Stimulated activated CD8-positive, alpha-beta memory T cell treated with anti-CD3 and anti-CD28 coated beads, Interleukin-7, amount 100 ng/mL, for 24 hours (primary cell): ENCODE data around the gene NCDN.
"Not testable (repeated sequence)": the region's sequence is repeated elsewhere in the genome, so short reads cannot be mapped to it uniquely, and the experiment has no call there.

Experiments
- DNase-seq: peaks from one replicate; pipeline ENCODE4 v3.0.0-alpha.2; 2020; ENCODE audit warnings: low read depth

NCDN gene

DNA sequence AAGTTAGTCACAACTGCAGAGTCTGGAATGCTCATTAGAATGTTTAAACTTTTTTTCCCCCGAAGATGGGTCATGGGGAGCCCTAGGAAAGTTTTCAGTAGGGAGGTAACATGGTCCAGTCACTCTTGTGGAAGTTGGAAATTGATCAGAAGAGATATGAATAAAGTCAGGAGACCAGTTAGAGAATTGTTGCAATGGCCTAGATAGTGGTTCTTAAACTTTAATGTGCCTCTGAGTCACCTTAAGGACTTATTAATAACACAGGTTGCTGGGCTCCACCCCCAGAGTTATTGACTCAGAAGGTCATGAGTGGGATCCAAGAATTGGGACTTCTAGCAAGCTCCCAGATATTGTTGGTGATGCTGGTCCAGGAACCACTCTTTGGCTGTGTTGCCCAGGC, 12.3 kb downstream of the NCDN start:
- no peak for DNase-seq

DNA sequence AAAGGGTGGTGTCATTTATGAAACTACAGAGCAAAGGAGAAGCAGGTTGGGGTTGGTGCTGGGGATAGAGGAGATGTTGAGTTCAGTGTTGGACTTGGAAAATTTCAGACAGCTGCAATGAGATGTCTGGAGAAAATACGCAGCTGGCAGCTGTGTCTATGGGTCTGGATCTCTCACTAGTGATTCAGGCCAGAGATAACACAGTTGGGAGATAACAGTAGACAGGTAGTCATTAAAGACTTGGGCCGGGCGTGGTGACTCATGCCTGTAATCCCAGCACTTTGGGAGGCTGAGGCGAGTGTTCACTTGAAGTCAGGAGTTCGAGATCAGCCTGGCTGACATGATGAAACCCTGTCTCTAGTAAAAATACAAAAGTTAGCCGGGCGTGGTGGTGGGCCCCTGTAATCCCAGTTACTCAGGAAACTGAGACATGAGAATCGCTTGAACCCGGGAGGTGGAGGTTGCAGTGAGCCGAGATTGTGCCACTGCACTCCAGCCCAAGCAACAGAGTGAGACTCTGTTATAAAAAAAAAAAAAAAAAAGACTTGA, 13.1 kb downstream of the NCDN start:
- no peak for DNase-seq

DNA sequence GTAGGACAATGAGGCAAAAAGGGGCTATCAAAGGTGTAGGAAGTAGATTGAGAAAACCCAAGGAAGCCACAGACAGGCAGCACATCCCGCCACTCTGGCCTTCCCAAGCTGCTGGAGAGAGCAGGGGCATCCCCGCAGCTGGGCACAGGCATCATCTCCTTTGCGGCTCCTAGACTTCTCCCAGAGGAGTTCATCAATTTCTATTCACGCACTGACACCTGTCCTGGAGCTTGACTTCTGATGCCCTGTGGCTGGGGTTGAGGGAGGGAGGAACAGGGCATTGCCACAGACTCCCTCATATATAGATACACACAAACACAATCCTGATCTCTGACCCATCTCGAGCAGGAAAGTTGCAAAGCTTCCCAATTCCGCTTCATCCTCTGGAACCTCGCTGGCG, 13.7 kb downstream of the NCDN start:
- DNase-seq, result no peak

DNA sequence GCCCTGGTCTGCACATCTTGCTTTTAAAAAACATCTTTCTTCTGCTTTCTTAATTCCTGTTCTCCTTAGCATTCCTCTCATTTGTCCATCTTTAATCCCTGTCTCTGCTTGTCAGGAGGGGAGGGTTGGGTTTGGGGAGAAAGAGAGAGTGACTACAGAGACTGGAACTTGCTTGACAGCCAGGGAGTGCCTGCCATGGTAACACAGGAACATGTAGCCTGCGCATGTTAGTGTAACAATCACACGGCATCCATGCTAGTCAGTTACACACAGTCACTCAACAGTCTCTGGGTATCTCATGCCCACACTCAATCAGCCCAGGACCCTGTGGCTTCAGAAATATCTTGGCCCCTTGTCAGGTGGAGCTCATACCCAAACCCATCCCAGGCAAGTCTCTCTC, 14.7 kb downstream of the NCDN start:
- DNase-seq, result no peak

DNA sequence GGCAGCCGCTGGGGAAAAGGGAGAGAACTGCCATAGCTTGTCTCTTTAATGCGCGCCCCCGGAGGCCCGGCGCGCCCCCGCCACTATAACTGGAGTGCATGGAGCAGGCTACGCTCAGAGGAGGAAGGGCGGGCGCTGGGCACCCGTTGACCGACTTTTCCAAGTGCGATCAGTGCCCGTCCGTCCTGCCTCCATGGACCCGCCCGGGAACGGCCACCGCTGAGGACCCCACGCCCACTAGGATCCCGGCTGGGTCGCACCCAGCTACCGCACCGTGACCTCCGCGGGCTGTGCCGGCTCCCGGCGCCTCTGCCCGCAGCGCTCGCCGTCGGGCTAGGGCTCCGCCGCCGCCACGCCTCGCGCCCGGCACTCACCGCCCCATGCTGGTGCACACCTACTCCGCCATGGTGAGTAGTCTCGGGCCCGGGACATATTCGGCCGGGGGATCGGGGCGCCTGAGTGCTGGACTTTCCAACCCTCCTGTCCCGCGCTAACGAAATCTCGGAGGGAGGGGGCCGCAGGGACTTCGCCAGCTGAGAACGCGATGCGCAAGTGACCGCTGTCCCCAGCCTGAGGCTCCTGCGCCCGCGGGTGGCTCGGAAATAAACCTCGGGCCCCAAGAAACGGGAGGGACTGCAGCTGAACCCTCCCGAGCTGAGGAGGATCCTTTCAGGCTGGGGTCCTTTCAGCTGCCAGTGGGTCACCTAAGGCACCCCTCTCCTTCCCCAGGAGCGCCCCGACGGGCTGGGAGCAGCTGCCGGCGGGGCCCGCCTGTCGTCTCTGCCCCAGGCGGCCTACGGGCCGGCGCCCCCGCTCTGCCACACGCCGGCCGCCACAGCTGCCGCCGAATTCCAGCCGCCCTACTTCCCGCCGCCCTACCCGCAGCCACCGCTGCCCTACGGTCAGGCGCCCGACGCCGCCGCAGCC, 15.9 kb downstream of the NCDN start, which contains the start of gene TFAP2E:
TFAP2E (plus strand) TSS at position 117 of the 927 bp plus-strand sequence; CDS start at position 381, 264 bp downstream.
- no peak for DNase-seq

DNA sequence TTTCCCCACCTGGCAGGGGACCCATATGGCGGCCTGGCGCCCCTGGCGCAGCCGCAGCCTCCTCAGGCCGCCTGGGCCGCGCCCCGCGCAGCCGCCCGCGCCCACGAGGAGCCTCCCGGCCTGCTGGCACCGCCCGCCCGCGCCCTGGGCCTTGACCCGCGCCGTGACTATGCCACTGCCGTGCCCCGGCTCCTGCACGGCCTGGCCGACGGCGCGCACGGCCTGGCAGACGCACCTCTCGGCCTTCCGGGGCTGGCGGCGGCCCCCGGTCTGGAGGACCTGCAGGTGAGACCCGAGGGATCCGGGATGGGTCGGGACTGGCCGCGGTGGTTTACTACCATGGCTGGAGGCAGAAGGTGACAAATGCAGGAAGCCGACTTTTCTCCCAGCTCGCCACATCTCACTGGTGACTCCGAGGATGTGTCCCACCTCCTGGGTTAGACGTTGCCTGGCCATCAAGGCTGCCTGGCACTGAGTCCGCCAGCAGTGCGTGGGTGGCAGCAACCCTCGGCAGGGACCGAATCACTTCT, 16.6 kb downstream of the NCDN start:
- no peak for DNase-seq

DNA sequence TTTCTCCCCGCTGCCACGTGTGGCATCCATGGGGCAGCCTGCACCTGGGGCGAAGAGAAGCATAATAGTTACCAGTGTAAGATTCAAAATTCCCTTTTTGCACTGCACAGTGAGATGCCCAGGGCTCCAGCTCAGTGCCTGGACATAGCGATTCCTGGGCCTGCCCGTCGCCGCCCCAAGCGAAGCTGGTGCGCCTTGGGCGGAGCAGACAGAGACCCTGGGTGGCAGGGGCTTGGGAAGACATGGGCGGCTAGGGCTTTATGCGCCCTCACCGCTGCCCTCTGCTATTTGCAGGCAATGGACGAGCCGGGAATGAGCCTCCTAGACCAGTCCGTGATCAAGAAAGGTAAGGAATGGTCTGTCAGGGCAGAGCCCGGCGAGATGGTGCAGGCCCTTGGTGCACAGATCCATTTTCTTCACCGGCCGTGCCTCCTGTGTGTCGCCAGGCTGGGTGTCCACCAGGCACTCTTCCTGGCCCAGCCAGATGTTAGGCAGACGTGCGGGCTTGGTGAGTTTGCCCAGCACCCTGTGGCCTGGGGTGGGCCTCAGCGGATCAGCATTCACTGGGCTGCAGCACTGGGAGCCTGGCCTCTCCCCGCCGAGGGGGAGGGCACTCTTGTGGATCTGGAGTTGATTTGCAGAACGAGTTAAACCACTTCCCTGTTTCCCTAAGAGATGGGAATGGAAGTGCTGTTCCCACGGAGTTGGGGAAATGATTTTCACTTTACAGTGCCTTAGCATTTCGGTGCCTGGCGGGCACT, 17.2 kb downstream of the NCDN start:
- no peak for DNase-seq

DNA sequence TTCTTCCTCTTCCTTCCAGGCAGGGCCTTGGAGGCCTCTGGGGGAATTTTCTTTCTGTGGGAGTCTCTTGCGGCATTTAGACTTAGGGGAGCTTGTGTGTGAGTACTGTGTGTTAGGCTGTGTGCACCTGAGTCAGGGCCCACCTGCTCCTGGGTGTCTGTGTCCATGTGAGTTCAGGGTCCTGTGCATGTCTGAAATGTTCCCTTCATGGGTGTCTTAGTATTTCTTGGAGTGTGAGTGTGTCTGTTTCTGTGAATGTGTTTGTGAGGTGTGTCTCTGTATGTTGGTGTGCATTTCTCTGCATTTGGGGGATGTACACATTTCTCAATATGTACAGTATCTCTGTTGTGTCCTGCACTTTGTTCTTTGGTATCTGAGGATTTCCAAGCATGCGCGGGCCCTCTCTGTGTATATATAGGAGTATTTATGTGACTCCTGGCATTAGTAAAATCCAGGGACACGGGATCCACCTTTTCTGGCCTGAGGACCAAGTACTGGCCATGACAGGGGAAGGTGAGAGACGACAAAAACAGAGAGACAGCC, 17.9 kb downstream of the NCDN start:
- DNase-seq, result no peak

DNA sequence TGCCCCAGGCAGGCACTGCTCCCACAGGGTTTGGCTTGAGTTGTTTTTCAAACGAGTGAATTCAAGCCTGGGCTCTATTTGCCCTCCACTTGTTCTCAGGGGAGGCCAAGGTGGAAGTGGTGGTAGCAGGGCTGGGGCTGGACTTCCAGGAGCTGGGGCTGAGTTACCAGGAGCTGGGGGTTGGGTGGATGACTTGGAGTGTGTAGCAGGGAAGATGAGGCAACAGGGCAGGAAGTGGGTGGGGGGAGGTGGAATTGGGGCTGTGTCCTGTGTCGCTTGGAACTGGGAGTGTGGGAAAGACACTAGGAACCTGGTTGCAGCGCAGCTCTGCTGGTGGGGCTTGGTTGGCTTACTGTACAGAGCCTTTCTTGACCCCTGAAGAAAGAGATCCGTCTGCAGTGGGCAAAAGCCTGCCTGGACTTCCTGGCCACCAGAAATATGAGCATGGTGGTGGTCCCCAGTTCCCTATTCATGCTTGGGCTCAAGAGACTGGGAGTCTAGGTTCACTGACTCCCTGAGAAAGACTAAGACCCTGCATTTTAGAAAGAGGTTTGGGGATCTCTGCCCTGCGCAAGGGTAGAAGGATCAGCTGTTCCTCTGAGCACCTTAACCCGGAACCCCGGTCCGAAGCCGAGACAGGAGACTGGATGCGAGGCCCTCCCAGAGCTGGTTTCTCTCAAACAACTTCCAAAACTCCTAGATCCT, 18.6 kb downstream of the NCDN start:
- DNase-seq, result no peak

DNA sequence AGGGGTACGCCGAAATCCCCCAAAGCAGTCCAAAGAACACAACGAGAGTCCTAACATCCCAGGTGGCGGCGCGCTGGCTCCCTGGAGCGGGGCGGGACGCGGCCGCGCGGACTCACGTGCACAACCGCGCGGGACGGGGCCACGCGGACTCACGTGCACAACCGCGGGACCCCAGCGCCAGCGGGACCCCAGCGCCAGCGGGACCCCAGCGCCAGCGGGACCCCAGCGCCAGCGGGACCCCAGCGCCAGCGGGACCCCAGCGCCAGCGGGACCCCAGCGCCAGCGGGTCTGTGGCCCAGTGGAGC, 19.1 kb downstream of the NCDN start:
- not testable (repeated sequence) for DNase-seq

DNA sequence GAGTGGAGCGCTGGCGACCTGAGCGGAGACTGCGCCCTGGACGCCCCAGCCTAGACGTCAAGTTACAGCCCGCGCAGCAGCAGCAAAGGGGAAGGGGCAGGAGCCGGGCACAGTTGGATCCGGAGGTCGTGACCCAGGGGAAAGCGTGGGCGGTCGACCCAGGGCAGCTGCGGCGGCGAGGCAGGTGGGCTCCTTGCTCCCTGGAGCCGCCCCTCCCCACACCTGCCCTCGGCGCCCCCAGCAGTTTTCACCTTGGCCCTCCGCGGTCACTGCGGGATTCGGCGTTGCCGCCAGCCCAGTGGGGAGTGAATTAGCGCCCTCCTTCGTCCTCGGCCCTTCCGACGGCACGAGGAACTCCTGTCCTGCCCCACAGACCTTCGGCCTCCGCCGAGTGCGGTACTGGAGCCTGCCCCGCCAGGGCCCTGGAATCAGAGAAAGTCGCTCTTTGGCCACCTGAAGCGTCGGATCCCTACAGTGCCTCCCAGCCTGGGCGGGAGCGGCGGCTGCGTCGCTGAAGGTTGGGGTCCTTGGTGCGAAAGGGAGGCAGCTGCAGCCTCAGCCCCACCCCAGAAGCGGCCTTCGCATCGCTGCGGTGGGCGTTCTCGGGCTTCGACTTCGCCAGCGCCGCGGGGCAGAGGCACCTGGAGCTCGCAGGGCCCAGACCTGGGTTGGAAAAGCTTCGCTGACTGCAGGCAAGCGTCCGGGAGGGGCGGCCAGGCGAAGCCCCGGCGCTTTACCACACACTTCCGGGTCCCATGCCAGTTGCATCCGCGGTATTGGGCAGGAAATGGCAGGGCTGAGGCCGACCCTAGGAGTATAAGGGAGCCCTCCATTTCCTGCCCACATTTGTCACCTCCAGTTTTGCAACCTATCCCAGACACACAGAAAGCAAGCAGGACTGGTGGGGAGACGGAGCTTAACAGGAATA, 19.7 kb downstream of the NCDN start:
- DNase-seq, result no peak

DNA sequence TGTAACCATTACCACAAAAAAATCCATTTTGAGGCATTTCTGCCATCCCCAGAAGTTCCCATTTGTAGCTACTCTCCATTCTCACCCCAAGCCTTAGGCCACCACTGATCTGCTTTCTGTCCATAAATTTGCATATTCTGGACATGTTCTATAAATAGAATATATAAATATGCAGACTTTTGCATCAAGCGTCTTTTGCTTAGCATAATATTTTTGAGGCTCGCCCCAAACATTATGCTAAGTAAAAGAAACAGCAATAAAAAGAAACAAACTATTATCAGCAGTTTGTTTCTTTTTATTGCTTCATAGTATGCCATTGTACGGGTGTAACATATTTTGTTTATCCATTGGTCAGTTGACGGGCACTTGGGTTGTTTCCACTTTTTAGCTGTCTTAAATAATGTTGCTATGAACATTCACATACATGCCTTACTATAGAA, 23.4 kb downstream of the NCDN start:
- DNase-seq, result no peak

DNA sequence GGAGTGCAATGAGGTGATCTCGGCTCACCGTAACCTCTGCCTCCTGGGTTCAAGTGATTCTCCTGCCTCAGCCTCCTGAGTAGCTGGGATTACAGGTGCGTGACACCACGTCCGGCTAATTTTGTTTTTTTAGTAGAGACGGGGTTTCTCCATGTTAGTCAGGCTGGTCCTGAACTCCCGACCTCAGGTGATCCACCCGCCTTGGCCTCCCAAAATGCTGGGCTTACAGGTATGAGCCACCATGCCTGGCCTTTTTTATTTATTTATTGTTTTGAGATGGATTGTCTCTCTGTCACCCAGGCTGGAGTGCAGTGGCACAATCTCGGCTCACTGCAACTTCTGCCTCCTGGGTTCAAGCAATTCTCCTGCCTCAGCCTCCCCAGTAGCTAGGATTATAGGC, 24.0 kb downstream of the NCDN start:
- DNase-seq, result not testable (repeated sequence)

DNA sequence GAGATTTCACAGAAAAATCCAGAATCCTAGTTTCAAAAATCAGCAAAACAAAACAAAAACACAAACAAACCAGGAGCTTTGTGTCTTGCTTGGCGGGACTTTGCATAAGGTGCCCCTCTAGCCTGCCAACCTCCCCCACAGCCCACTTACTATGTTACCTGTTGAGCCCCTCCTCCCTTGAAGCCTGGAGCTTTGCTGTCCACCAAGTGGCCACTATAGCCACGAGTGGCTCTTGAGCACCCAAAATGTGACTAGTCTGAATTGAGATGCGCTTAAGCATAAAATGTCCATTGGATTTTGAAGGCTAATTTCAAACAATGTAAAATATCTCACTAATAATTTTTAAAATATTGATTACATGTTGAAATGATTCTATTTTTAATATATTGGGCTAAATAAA, 27.7 kb downstream of the NCDN start:
- no peak for DNase-seq

DNA sequence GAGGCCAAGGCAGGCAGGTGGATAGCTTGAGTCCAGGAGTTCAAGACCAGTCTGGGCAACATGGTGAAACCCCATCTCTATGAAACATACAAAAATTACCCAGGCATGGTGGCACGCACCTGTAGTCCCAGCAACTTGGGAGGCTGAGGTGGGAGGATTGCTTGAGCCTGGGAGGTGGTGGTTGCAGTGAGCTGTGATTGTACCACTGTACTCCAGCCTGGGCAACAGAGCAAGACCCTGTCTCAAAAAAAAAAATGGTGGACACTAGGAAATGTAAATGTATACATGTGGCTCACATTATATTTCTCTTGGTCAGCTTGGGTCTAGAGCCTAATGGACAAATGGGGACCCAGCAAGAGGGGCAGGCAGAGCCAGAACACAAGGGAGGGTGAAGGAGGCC, 28.2 kb downstream of the NCDN start:
- DNase-seq, result not testable (repeated sequence)

DNA sequence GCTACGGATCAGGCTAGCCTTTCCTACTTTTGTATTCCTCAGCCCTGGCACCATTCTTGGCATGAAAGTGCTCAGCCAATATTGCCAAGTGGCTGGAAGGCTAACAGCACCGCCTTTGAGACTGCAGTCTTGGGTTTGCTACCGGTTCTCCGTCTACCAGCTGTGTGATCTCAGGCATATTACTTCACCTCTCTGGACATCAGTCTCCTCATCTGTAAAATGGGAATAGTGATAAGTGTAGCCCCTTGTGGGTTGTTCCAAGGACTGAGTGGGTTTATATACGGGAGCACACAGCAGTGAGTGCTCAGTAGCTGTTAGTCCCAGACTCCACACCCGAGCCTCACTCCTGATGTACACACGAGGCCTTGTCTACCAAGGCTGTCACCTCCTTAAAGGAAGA, 29.2 kb downstream of the NCDN start:
- DNase-seq, result no peak

DNA sequence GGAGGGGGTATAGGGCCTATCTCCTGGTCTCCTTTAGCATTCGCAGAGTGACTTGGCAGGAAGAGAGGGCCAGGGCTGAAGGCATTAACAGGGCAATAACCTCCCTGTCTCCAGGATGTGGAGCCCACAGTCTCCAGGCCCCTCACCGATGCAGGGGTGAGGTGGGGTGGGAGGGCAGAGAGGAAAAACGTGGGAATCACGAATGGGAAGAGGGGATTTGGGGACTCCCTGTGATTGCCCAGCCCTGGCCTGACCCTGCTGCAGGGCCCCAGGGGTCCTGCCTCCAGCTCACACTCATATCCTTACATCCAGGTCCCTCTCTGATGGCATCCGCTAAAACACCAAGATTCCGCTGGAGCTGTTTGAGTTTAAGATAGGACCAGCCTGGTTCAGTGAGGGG, 30.1 kb downstream of the NCDN start:
- no peak for DNase-seq

DNA sequence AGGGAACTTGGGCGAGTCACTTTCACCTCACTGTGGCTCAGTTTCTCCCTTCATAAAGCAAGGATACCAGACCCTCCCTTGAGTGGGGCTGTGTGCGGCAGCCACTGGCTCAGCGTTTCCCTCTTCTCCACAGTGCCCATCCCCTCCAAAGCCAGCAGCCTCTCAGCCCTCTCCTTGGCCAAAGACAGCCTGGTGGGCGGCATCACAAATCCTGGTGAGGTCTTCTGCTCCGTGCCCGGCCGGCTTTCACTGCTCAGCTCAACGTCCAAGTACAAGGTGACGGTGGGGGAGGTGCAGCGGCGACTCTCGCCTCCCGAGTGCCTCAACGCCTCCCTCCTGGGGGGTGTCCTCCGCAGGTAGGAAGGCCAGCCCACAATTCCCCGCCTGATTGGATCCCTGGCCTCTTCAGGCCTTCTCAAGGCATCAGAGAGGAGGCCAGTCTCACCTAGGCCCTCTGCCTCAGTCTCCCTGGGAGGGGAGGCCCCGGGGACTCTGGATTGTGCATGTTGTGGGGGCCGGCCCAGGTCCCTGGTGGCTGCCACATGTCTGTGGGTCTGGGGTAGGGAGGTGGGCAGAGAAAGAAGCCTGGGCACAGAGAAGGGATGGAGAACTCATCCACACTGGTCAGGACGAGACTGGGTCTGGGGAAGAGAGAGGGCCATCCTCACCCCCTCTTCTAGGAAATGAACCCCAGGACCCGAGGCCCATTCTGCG, 30.8 kb downstream of the NCDN start:
- no peak for DNase-seq

DNA sequence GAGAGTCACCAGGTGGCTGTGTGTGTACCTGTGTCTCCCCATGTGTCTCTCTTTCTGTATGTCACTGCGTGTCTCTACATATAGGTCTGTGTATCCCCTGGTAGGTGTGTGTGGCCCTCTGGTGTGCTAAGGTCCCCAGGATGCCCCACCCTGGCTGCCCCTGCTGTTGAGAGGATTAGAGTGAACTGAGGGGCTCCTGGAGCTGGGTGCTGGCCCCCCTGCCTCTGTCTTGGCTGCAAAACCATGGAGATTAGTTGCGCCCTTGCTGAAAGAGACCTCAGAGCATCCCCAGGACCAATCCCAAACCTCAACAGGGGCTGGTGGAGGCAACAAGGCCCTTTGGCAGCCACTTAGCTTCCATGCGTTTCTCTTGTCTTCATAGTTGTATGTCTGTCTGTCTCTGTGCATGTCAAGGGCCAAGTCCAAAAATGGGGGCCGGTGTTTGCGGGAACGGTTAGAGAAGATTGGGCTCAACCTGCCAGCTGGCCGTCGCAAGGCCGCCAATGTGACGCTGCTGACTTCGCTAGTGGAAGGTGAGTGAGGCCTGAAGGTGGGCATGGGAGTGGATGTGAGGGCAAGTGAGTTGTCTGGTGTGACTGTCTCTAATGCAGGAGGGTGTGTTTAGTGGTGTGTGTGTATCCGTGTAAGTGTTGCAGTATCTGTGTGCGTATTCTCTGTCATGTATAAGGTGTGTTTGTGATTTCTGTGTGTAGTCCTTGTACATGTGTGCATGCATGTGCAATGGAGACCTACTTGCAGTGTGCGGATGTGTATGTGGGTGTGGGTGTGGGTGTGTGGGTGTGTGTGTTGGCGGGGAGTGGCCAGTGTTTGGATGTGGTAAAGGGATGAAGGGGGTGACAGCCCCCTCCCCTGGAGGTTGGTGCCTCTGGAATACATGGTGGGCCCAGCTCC, 32.2 kb downstream of the NCDN start:
- no peak for DNase-seq
